ENCODE data around the gene KCNN4. TPM values are rescaled to one million over a fixed set of nuclear protein-coding genes. Genes with fewer than 3 reads are reported as not detected.
A peak's percentile ranks its signal among the peaks of the same experiment; 100 is the strongest.

KCNN4 gene
- polyA plus RNA-seq, 2 donors, result 3.9 to 4.6 TPM

GRCh38 chr19:43802216-43802951, 21.6 kb upstream of the KCNN4 start, which contains the start of gene LYPD5:
LYPD5 (minus strand) TSS chr19:43802447; CDS start chr19:43802380, 67 bp downstream.
- WGBS, 2 donors, result 64 to 67% methylated on average over 12 of the region's 12 CpGs
- H3K27me3 ChIP-seq (ENCODE audit: control insufficient read depth in 1 of 2, insufficient read depth in 2 of 2, low read length in 2 of 2), result no peaks in the 10 kb centered on the region
- H3K4me3 ChIP-seq (ENCODE audit: low read depth in 1 of 2, low read length in 2 of 2), result no peak within 1 kb of the TSS
- H3K36me3 ChIP-seq (ENCODE audit: control insufficient read depth in 2 of 2, insufficient read depth in 2 of 2, low read length in 1 of 2), result no peaks in the 10 kb centered on the region
- no peak within 1 kb of the TSS for H3K27ac ChIP-seq (ENCODE audit: low read depth in 2 of 2, low read length in 1 of 2)
- peaks cover 0 to 9% of the 10 kb centered on the region in 2 donors for H3K4me1 ChIP-seq (ENCODE audit: control insufficient read depth in 2 of 2, insufficient read depth in 2 of 2, low read length in 1 of 2)
- H3K9me3 ChIP-seq (ENCODE audit: control insufficient read depth in 2 of 2, insufficient read depth in 1 of 2, low read depth in 1 of 2, low read length in 1 of 2), result no peaks in the 10 kb centered on the region

GRCh38 chr19:43799502-43800142, 18.8 kb upstream of the KCNN4 start:
- H3K4me1 ChIP-seq (ENCODE audit: control insufficient read depth in 2 of 2, insufficient read depth in 2 of 2, low read length in 1 of 2), result peaks cover 0 to 9% of the 10 kb centered on the region in 2 donors
- H3K27ac ChIP-seq (ENCODE audit: low read depth in 2 of 2, low read length in 1 of 2), result peak overlapping the region; percentile 59 to 83
- H3K27me3 ChIP-seq (ENCODE audit: control insufficient read depth in 1 of 2, insufficient read depth in 2 of 2, low read length in 2 of 2), result no peaks in the 10 kb centered on the region
- no peaks in the 10 kb centered on the region for H3K36me3 ChIP-seq (ENCODE audit: control insufficient read depth in 2 of 2, insufficient read depth in 2 of 2, low read length in 1 of 2)
- no peaks in the 10 kb centered on the region for H3K9me3 ChIP-seq (ENCODE audit: control insufficient read depth in 2 of 2, insufficient read depth in 1 of 2, low read depth in 1 of 2, low read length in 1 of 2)
- peak overlapping the region; percentile 16 to 38 for H3K4me3 ChIP-seq (ENCODE audit: low read depth in 1 of 2, low read length in 2 of 2)
- 31 to 50% methylated on average over 6 of the region's 6 CpGs for WGBS, 2 donors

GRCh38 chr19:43798546-43799409, 18.0 kb upstream of the KCNN4 start:
- Histone ChIP-seq H3K4me3 (ENCODE audit: low read depth in 1 of 2, low read length in 2 of 2) (peak overlapping the region; percentile 38 to 72), H3K27ac (ENCODE audit: low read depth in 2 of 2, low read length in 1 of 2) (peak overlapping the region; percentile 59 to 83), H3K27me3 (ENCODE audit: control insufficient read depth in 1 of 2, insufficient read depth in 2 of 2, low read length in 2 of 2) (no peaks in the 10 kb centered on the region), H3K4me1 (ENCODE audit: control insufficient read depth in 2 of 2, insufficient read depth in 2 of 2, low read length in 1 of 2) (peaks cover 0 to 9% of the 10 kb centered on the region in 2 donors), H3K9me3 (ENCODE audit: control insufficient read depth in 2 of 2, insufficient read depth in 1 of 2, low read depth in 1 of 2, low read length in 1 of 2) (no peaks in the 10 kb centered on the region), H3K36me3 (ENCODE audit: control insufficient read depth in 2 of 2, insufficient read depth in 2 of 2, low read length in 1 of 2) (no peaks in the 10 kb centered on the region)
- WGBS, 2 donors, result 10 to 17% methylated on average over 58 to 70 of the region's 70 CpGs

- peaks cover 0 to 9% of the 10 kb centered on the region in 2 donors for H3K4me1 ChIP-seq (ENCODE audit: control insufficient read depth in 2 of 2, insufficient read depth in 2 of 2, low read length in 1 of 2)
- H3K27ac ChIP-seq (ENCODE audit: low read depth in 2 of 2, low read length in 1 of 2), result peak overlapping the region in 1 of 2 donors; percentile 83
- no peaks in the 10 kb centered on the region for H3K9me3 ChIP-seq (ENCODE audit: control insufficient read depth in 2 of 2, insufficient read depth in 1 of 2, low read depth in 1 of 2, low read length in 1 of 2)
- no peaks in the 10 kb centered on the region for H3K27me3 ChIP-seq (ENCODE audit: control insufficient read depth in 1 of 2, insufficient read depth in 2 of 2, low read length in 2 of 2)
- WGBS, 2 donors, result 35 to 36% methylated on average over 5 of the region's 5 CpGs
- H3K4me3 ChIP-seq (ENCODE audit: low read depth in 1 of 2, low read length in 2 of 2), result peak overlapping the region; percentile 38 to 72
- no peaks in the 10 kb centered on the region for H3K36me3 ChIP-seq (ENCODE audit: control insufficient read depth in 2 of 2, insufficient read depth in 2 of 2, low read length in 1 of 2)
Measured at GRCh38 chr19:43798026-43798545, 17.3 kb upstream of the KCNN4 start.

- WGBS, 2 donors, result 91% methylated on average over 7 of the region's 7 CpGs
- Histone ChIP-seq H3K27ac (ENCODE audit: low read depth in 2 of 2, low read length in 1 of 2) (no peak overlapping the region), H3K27me3 (ENCODE audit: control insufficient read depth in 1 of 2, insufficient read depth in 2 of 2, low read length in 2 of 2) (no peaks in the 10 kb centered on the region), H3K4me1 (ENCODE audit: control insufficient read depth in 2 of 2, insufficient read depth in 2 of 2, low read length in 1 of 2) (peaks cover 0 to 9% of the 10 kb centered on the region in 2 donors), H3K9me3 (ENCODE audit: control insufficient read depth in 2 of 2, insufficient read depth in 1 of 2, low read depth in 1 of 2, low read length in 1 of 2) (no peaks in the 10 kb centered on the region), H3K36me3 (ENCODE audit: control insufficient read depth in 2 of 2, insufficient read depth in 2 of 2, low read length in 1 of 2) (no peaks in the 10 kb centered on the region), H3K4me3 (ENCODE audit: low read depth in 1 of 2, low read length in 2 of 2) (no peak overlapping the region)
Measured at GRCh38 chr19:43797556-43797955, 16.8 kb upstream of the KCNN4 start.

GRCh38 chr19:43797118-43797517, 16.3 kb upstream of the KCNN4 start:
- no peaks in the 10 kb centered on the region for H3K27me3 ChIP-seq (ENCODE audit: control insufficient read depth in 1 of 2, insufficient read depth in 2 of 2, low read length in 2 of 2)

GRCh38 chr19:43790587-43790986, 9.8 kb upstream of the KCNN4 start:
- 24 to 42% methylated on average over 3 of the region's 3 CpGs for WGBS, 2 donors
- H3K27me3 ChIP-seq (ENCODE audit: control insufficient read depth in 1 of 2, insufficient read depth in 2 of 2, low read length in 2 of 2), result no peaks in the 10 kb centered on the region
- H3K27ac ChIP-seq (ENCODE audit: low read depth in 2 of 2, low read length in 1 of 2), result no peak overlapping the region
- H3K4me3 ChIP-seq (ENCODE audit: low read depth in 1 of 2, low read length in 2 of 2), result no peak overlapping the region
- no peaks in the 10 kb centered on the region for H3K36me3 ChIP-seq (ENCODE audit: control insufficient read depth in 2 of 2, insufficient read depth in 2 of 2, low read length in 1 of 2)
- no peaks in the 10 kb centered on the region for H3K4me1 ChIP-seq (ENCODE audit: control insufficient read depth in 2 of 2, insufficient read depth in 2 of 2, low read length in 1 of 2)
- no peaks in the 10 kb centered on the region for H3K9me3 ChIP-seq (ENCODE audit: control insufficient read depth in 2 of 2, insufficient read depth in 1 of 2, low read depth in 1 of 2, low read length in 1 of 2)

More at GRCh38 chr19:43797118-43797517, 16.3 kb upstream of the KCNN4 start:
- Histone ChIP-seq H3K36me3 (ENCODE audit: control insufficient read depth in 2 of 2, insufficient read depth in 2 of 2, low read length in 1 of 2) (no peaks in the 10 kb centered on the region), H3K4me1 (ENCODE audit: control insufficient read depth in 2 of 2, insufficient read depth in 2 of 2, low read length in 1 of 2) (peaks cover 0 to 9% of the 10 kb centered on the region in 2 donors), H3K9me3 (ENCODE audit: control insufficient read depth in 2 of 2, insufficient read depth in 1 of 2, low read depth in 1 of 2, low read length in 1 of 2) (no peaks in the 10 kb centered on the region), H3K4me3 (ENCODE audit: low read depth in 1 of 2, low read length in 2 of 2) (no peak overlapping the region), H3K27ac (ENCODE audit: low read depth in 2 of 2, low read length in 1 of 2) (no peak overlapping the region)
- 42 to 67% methylated on average over 6 of the region's 6 CpGs for WGBS, 2 donors

- Histone ChIP-seq H3K27ac (ENCODE audit: low read depth in 2 of 2, low read length in 1 of 2) (no peak overlapping the region), H3K4me3 (ENCODE audit: low read depth in 1 of 2, low read length in 2 of 2) (no peak overlapping the region), H3K9me3 (ENCODE audit: control insufficient read depth in 2 of 2, insufficient read depth in 1 of 2, low read depth in 1 of 2, low read length in 1 of 2) (no peaks in the 10 kb centered on the region), H3K36me3 (ENCODE audit: control insufficient read depth in 2 of 2, insufficient read depth in 2 of 2, low read length in 1 of 2) (no peaks in the 10 kb centered on the region), H3K4me1 (ENCODE audit: control insufficient read depth in 2 of 2, insufficient read depth in 2 of 2, low read length in 1 of 2) (peaks cover 5 to 7% of the 10 kb centered on the region in 2 donors), H3K27me3 (ENCODE audit: control insufficient read depth in 1 of 2, insufficient read depth in 2 of 2, low read length in 2 of 2) (no peaks in the 10 kb centered on the region)
- WGBS, 2 donors, result 4 to 13% methylated on average over 3 of the region's 3 CpGs
Measured at GRCh38 chr19:43789029-43789428, 8.3 kb upstream of the KCNN4 start.

- WGBS, 2 donors, result 32 to 46% methylated on average over 1 of the region's 1 CpG
- H3K27me3 ChIP-seq (ENCODE audit: control insufficient read depth in 1 of 2, insufficient read depth in 2 of 2, low read length in 2 of 2), result no peaks in the 10 kb centered on the region
Measured at GRCh38 chr19:43786665-43787064, 5.9 kb upstream of the KCNN4 start.

More at GRCh38 chr19:43786665-43787064, 5.9 kb upstream of the KCNN4 start:
- peaks cover 5 to 21% of the 10 kb centered on the region in 2 donors for H3K4me1 ChIP-seq (ENCODE audit: control insufficient read depth in 2 of 2, insufficient read depth in 2 of 2, low read length in 1 of 2)
- H3K4me3 ChIP-seq (ENCODE audit: low read depth in 1 of 2, low read length in 2 of 2), result no peak overlapping the region
- no peaks in the 10 kb centered on the region for H3K36me3 ChIP-seq (ENCODE audit: control insufficient read depth in 2 of 2, insufficient read depth in 2 of 2, low read length in 1 of 2)
- no peaks in the 10 kb centered on the region for H3K9me3 ChIP-seq (ENCODE audit: control insufficient read depth in 2 of 2, insufficient read depth in 1 of 2, low read depth in 1 of 2, low read length in 1 of 2)
- H3K27ac ChIP-seq (ENCODE audit: low read depth in 2 of 2, low read length in 1 of 2), result no peak overlapping the region

Measured in esophagus (tissue), 2 donors.